ENCODE results near the gene BPIFB3. TPM values are rescaled to one million over a fixed set of nuclear protein-coding genes. Genes with fewer than 3 reads are reported as not detected.

BPIFB3 gene
- total RNA-seq, 1 experiment from 2014 or later, result not detected

- no peak overlapping the region for H3K4me3 ChIP-seq (ENCODE audit: low read depth in 2 of 2, low read length in 2 of 2)
- H3K27ac ChIP-seq (ENCODE audit: low read length), result no peak overlapping the region
- DNase-seq (ENCODE audit: low read depth, low spot score) (no peak), ATAC-seq (no peak)
- TF ChIP-seq TCF7L2 (IDR thresholded peaks at IDR 0.05; ENCODE audit: low read depth, low read length), result no peak
- no peak for TF ChIP-seq REST (IDR thresholded peaks at IDR 0.05; ENCODE audit: insufficient read depth in 1 of 2, low read depth in 2 of 2, low read length in 1 of 2)
- TF ChIP-seq POLR2AphosphoS5 (IDR thresholded peaks at IDR 0.05; ENCODE audit: low read depth, low read length), result no peak
- TF ChIP-seq CTCF (IDR thresholded peaks at IDR 0.05), result no peak
- no peak for TF ChIP-seq SIN3A (IDR thresholded peaks at IDR 0.05; ENCODE audit: borderline replicate concordance, insufficient read depth, low read depth, low read length)
- BruUV-seq (replicated peaks), result no TSS peak
- H3K27me3 ChIP-seq (ENCODE audit: control insufficient read depth, insufficient read depth, low read length), result no peaks in the 10 kb centered on the region
- no peaks in the 10 kb centered on the region for H3K36me3 ChIP-seq (ENCODE audit: control insufficient read depth, insufficient read depth, low read length)
- in situ Hi-C loops (cut with HindIII; ENCODE audit: low pct_unique_long_range_greater_than_20kb, low sequenced_read_pairs), result no loop called here
- H3K4me1 ChIP-seq (ENCODE audit: control insufficient read depth, insufficient read depth, low read length), result no peaks in the 10 kb centered on the region
- POLR2A ChIA-PET, result no interaction called here
- intact Hi-C loops (cut with micrococcal nuclease; ENCODE audit: unreplicated experiment), result no loop called here
- CTCF ChIA-PET, result interaction anchor here (0.7 kb wide), 1 partner anchor 302 kb away, joined by 3 read pairs; no protein-coding TSS in a partner anchor
- H3K9me3 ChIP-seq (ENCODE audit: control insufficient read depth, insufficient read depth, low read depth, low read length), result no peaks in the 10 kb centered on the region
Measured at GRCh38 chr20:33091147-33091546, 37.4 kb downstream of the BPIFB3 start.

- Histone ChIP-seq H3K27ac (ENCODE audit: low read length) (no peak overlapping the region), H3K4me3 (ENCODE audit: low read depth in 2 of 2, low read length in 2 of 2) (no peak overlapping the region), H3K4me1 (ENCODE audit: control insufficient read depth, insufficient read depth, low read length) (no peaks in the 10 kb centered on the region), H3K9me3 (ENCODE audit: control insufficient read depth, insufficient read depth, low read depth, low read length) (no peaks in the 10 kb centered on the region), H3K27me3 (ENCODE audit: control insufficient read depth, insufficient read depth, low read length) (no peaks in the 10 kb centered on the region), H3K36me3 (ENCODE audit: control insufficient read depth, insufficient read depth, low read length) (no peaks in the 10 kb centered on the region)
- ATAC-seq, result no peak
- TF ChIP-seq POLR2AphosphoS5 (IDR thresholded peaks at IDR 0.05; ENCODE audit: low read depth, low read length) (no peak), REST (IDR thresholded peaks at IDR 0.05; ENCODE audit: insufficient read depth in 1 of 2, low read depth in 2 of 2, low read length in 1 of 2) (no peak), CTCF (IDR thresholded peaks at IDR 0.05) (no peak), SIN3A (IDR thresholded peaks at IDR 0.05; ENCODE audit: borderline replicate concordance, insufficient read depth, low read depth, low read length) (no peak)
- intact Hi-C loops (cut with micrococcal nuclease; ENCODE audit: unreplicated experiment), result no loop called here
- in situ Hi-C loops (cut with HindIII; ENCODE audit: low pct_unique_long_range_greater_than_20kb, low sequenced_read_pairs), result no loop called here
- ChIA-PET POLR2A (no interaction called here), CTCF (interaction anchor here (0.7 kb wide), 1 partner anchor 302 kb away, joined by 3 read pairs; no protein-coding TSS in a partner anchor)
- BruUV-seq (replicated peaks), result no TSS peak
- DNase-seq (ENCODE audit: low read depth, low spot score), result no peak
Measured at GRCh38 chr20:33091693-33092092, 38.0 kb downstream of the BPIFB3 start.

Measured in Panc1 (cell line).